ENCODE data around the gene CLK2. TPM values are rescaled to one million over a fixed set of nuclear protein-coding genes. Genes with fewer than 3 reads are reported as not detected.

CLK2 gene
- total and polyA plus RNA-seq, 2 of the 13 experiments (the other 11 are each of a cell fraction or from before 2014, with no cell fraction given), result 20.1 to 73.5 TPM

- intact Hi-C loops (cut with micrococcal nuclease; ENCODE audit: unreplicated experiment), result no loop called here
- DNase-seq (ENCODE audit: low spot score) (no peak), ATAC-seq (no peak), FAIRE-seq (no peak)
- 92% methylated on average over 8 of the region's 8 CpGs for WGBS (ENCODE audit: low lambda C conversion rate)
- POLR2A ChIA-PET, result interaction anchor here (1.1 kb wide), 1 partner anchor 40 kb away, joined by 3 read pairs; the partner anchor contains the start of gene CLK2
- H3K4me1 ChIP-seq (ENCODE audit: insufficient read depth, low read length), result peaks cover 73% of the 10 kb centered on the region
- no peak overlapping the region; a peak in 1 of 6 replicates for H3K4me3 ChIP-seq (replicated peaks in 1 of 3; ENCODE audit: insufficient read depth in 1 of 3, low read depth in 2 of 3, low read length in 3 of 3)
- peaks cover 22% of the 10 kb centered on the region for H4K20me1 ChIP-seq (ENCODE audit: insufficient read depth, low read length)
- no peak overlapping the region for H3K27ac ChIP-seq (ENCODE audit: extremely low read length, insufficient read depth, low read length)
- no TSS peak for BruUV-seq (replicated peaks)
- no peak overlapping the region for H2AFZ ChIP-seq (ENCODE audit: low read length)
- no peaks in the 10 kb centered on the region for H3K9me3 ChIP-seq (ENCODE audit: low read length)
- H3K4me2 ChIP-seq (ENCODE audit: low read depth, low read length), result no peak overlapping the region; the same call in 1 of the 2 replicates
- CTCF ChIA-PET (ENCODE audit: low intra/inter-chr PET ratio, low total read pairs), result no interaction called here
- peaks cover 48% of the 10 kb centered on the region for H3K79me2 ChIP-seq (ENCODE audit: insufficient read depth, low read length)
- TF ChIP-seq POLR2A (IDR thresholded peaks at IDR 0.05; ENCODE audit: insufficient read depth in 1 of 2, low read depth in 2 of 2, low read length in 2 of 2), result peak in 1 of 2 experiments; percentile 45; a peak in 1 of 4 replicates
- TF ChIP-seq TEAD3 (CRISPR knock-in tag; optimal IDR thresholded peaks at IDR 0.05; ENCODE audit: borderline replicate concordance), result no peak
- 0 out of 2 replicates have a peak, but pooled peaks have one; percentile 14 for TF ChIP-seq ZNF687 (CRISPR knock-in tag; IDR thresholded peaks at IDR 0.05)
- TF ChIP-seq TBL1XR1 (IDR thresholded peaks at IDR 0.05; ENCODE audit: borderline replicate concordance, low read length, partially characterized antibody), result no peak
- TF ChIP-seq ZNF235 (CRISPR knock-in tag; IDR thresholded peaks at IDR 0.05; ENCODE audit: borderline replicate concordance), result no peak
- no peak for TF ChIP-seq ZSCAN9 (CRISPR knock-in tag; IDR thresholded peaks at IDR 0.05; ENCODE audit: borderline replicate concordance)
- H3K27me3 ChIP-seq (ENCODE audit: control insufficient read depth in 1 of 2, insufficient read depth in 2 of 2, low read length in 2 of 2), result no peaks in the 10 kb centered on the region; a peak in 1 of 5 replicates
- in situ Hi-C loops (cut with HindIII; ENCODE audit: extremely low pct_ligation_motif_present, low pct_unique_long_range_greater_than_20kb), result no loop called here
- peaks cover 9 to 28% of the 10 kb centered on the region in 2 experiments; a peak in 4 of 5 replicates for H3K36me3 ChIP-seq (replicated peaks in 1 of 2; ENCODE audit: control insufficient read depth in 1 of 2, insufficient read depth in 2 of 2, low read length in 2 of 2)
- H3K9ac ChIP-seq (ENCODE audit: insufficient read depth, low read depth, low read length), result no peak overlapping the region
These were observed 40.0 kb upstream of the CLK2 start for GRCh38 chr1:155313261-155313660.

Data from HepG2 (cell line).